IPS-NIHi7 (cell line): ENCODE results near the gene LDB3.

Experiments used
- DNase-seq: peaks from one replicate; pipeline ENCODE4 v3.0.0; 2012; ENCODE audit warnings: mixed read lengths; ENCODE audit errors: extremely low spot score

The LDB3 gene

DNA sequence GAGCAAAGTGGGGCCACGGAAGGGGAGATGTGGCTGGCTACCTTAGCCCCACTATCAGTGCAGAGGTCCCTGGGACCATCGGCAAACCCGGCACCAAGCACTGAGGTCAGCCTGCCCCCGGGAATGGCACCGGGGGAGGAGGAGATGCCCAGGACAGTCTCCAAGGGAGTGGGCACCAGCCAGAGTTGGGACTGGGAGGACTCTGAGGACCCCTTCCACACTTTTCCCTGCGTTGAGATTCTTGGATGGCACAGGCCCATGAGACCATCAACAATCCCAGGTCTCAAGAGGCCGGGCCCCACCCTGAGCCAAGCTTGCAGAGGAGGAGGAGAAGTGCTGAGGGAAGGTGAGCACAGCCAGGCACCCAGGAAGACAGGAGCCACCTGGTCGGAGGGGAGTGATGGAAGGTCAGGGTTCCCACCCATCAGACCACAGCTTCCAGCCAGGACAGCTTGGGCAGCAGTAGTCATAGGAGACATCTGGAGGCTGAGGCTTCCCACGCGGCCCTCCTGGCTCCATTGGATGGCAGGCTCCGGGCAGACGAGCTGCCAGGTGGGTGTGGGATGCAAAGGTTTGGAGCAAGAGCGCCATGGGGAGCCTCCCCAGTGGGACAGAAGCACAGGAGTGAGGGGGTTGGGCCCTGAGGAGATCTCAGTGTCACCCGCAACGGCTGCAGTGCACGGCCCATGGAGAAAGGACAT, 16.5 kb upstream of the LDB3 start:
- no peak for DNase-seq

- DNase-seq: no peak
Observed at GRCh38 chr10:86652361-86653202, 15.7 kb upstream of the LDB3 start.

DNA sequence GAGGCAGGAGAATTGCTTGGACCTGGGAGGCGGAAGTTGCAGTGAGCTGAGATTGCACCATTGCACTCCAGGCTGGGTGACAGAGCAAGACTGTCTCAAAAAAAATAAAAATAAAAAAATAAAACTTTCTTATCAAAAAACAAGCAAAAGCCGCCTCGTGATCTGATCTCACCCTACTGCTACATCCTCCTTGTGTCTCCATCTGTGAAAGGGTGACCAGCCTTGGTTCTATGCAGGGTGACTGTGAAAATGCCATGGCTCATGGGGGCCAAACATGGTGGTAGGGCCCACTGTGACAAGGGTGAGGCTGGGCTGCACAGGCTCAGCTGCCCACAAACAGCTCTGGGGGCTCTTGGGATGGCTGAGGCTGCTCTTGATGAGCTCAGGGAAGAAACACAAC, 14.9 kb upstream of the LDB3 start:
- DNase-seq: no peak

DNA sequence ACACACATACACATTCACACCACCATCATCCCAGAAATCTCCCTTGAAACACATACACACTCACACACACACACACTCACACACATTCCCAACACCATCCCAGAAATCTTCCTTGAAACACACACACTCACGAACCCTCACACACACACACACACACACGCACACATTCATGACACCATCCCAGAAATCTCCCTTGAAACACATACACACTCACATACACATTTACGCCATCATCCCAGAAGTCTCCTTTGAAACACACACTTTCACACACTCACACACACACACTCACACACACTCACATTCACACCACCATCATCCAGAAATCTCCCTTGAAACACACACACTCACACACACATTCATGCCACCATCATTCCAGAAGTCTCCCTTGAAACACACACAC, 14.3 kb upstream of the LDB3 start:
- DNase-seq: no peak

- DNase-seq: no peak
Observed at GRCh38 chr10:86654411-86655172, 13.7 kb upstream of the LDB3 start, which contains the start of gene OPN4. Gene OPN4 (plus strand): TSS chr10:86654547. CDS start chr10:86654784, 237 bp downstream.

- DNase-seq: no peak
Observed at GRCh38 chr10:86655173-86655540, 13.2 kb upstream of the LDB3 start.

DNA sequence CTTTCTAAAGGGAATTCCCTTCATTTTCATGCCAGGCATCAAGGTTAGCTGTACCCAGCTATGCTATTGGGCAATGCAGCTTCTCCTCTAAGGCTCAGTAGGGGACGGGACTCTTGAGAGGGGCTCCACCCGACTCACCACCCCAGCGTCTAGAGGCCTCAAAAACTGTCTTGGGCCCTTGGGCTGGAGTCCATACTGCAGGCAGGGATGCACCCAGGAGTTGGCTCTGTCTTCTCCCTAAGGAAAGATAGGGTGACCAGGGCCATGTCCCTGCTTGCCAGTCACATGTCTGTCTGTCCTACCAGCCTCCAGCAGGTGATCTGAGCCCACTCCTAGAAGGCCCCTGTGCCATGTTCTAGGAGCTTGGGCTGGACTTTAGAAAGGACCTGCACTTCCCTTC, 12.7 kb upstream of the LDB3 start:
- DNase-seq: no peak

DNA sequence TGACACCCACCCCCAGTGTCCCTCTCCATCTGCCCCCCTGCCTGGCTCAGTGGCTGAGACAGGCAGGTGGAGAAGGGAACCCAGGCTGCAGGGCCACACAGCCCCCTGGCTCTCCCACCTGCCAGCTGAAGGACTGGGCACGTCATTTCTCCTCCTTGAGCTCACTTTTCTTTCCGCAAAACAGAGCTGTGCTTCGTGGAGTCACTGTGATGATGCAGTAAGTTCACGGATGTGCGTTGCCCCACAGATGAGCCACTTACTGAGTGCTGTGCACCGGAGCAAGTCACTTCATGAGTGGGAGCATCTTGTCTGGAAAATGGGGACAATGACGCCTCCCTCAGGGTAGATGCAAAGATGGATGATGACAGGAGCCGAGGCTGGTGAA, 11.3 kb upstream of the LDB3 start:
- no peak for DNase-seq

DNA sequence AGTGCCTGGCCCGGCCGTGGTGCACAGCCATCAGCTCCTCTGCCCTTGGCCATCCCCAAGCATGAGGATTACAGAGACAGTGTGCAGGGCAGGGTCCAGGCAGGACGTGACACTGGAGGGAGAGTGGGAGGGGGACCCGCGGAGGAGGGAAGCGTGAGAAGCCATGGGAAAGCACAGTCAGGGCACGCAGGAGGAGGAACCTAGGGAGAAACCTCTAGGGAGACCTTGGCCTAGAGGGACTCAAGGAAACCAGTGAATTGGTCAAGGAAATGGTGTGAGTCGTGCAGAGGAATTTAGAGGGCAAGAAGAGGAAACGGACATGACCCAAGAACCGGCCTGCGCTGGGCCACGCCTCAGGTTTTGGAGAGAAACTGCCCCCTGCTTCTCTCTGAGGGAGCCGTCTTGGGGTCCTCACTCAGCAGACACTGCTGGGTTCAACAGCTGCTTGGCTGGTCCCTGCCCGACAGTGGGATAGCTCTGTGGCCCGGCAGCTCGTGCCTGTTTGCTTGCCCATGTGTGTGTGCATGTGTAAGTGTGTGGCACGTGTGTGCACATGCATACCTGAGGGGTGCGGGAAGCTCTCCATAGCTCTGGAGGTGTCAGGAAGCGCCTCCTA, 10.8 kb upstream of the LDB3 start:
- DNase-seq: no peak

DNA sequence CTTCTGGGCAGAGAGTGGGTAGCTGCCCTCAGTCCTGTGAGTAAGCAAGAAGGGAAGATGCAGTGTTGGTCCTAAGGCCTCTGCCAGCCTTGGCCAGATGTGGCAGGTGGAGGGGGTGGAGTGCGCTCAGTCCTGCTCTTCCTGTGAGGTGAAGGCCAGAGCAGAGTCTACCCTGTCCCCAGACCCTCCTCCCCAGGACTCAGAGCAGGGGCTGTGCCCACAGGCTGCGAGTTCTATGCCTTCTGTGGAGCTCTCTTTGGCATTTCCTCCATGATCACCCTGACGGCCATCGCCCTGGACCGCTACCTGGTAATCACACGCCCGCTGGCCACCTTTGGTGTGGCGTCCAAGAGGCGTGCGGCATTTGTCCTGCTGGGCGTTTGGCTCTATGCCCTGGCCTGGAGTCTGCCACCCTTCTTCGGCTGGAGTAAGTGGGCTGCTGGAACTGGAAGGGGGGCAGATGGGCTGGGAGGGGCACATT, 10.0 kb upstream of the LDB3 start:
- DNase-seq: no peak

DNA sequence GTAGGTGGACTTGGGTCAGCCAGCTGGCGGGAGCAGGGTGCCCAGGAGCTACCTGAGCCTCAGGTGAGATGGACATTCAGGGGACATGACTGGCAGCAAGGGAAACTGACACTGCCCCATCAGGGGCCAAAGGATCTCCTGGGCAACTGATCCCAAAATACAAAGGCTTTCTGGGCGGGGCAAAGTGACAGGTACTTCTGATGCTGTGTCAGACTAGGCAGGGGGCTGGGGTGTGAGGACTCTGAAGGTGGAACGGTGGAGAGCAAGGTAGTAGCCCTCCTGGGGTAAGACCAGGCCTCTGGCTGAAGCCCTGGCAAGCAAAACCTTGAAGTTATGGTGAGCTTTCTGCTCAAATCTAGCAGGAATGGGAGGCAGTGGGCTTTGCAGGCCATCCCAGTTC, 9.6 kb upstream of the LDB3 start:
- no peak for DNase-seq

DNA sequence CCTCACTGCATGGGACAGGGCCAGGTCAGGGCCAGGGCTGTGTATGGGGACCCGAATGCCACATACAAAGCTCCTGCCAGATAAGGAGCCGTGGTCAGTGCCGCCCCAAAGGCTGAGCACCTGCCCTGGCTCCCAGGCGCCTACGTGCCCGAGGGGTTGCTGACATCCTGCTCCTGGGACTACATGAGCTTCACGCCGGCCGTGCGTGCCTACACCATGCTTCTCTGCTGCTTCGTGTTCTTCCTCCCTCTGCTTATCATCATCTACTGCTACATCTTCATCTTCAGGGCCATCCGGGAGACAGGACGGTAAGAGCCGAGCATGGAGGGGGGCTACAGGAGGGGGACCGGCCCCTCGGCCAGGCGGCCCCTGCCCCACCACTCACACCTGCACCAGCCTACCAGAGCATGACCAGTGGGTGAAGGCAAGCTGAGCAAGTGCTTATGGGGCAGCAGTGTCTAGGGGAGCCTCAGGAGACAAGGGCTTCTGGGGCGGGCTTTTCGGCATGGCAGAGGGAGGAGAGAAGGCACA, 9.1 kb upstream of the LDB3 start:
- no peak for DNase-seq

DNA sequence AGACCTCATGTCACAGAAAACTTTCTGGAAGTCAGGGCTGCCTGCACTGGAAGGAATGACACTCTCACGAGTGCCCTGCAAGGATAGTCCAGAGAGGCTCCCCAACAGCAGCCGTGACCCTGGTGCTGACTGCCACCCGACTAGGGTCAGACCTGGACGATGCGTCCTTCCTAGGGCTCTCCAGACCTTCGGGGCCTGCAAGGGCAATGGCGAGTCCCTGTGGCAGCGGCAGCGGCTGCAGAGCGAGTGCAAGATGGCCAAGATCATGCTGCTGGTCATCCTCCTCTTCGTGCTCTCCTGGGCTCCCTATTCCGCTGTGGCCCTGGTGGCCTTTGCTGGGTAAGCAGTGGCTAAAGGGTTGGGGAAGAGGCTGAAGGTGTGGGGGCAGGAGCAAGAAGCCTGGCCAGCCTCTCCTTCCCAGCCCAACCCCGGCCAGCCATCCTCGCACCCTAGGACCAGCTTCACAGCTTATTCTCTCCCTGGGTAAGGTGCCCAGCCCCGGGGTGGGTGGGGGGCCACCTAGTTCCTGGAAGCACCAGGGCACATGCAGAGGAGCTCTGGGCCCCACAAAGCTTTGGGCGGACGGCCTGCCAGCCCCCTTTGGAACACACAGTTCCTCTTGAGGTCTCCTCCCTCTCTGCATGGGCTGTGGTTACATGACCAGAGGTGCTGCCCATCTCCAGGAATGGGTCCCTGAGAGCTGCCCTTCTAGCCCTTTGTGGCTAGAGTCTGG, 8.4 kb upstream of the LDB3 start:
- DNase-seq: no peak

DNA sequence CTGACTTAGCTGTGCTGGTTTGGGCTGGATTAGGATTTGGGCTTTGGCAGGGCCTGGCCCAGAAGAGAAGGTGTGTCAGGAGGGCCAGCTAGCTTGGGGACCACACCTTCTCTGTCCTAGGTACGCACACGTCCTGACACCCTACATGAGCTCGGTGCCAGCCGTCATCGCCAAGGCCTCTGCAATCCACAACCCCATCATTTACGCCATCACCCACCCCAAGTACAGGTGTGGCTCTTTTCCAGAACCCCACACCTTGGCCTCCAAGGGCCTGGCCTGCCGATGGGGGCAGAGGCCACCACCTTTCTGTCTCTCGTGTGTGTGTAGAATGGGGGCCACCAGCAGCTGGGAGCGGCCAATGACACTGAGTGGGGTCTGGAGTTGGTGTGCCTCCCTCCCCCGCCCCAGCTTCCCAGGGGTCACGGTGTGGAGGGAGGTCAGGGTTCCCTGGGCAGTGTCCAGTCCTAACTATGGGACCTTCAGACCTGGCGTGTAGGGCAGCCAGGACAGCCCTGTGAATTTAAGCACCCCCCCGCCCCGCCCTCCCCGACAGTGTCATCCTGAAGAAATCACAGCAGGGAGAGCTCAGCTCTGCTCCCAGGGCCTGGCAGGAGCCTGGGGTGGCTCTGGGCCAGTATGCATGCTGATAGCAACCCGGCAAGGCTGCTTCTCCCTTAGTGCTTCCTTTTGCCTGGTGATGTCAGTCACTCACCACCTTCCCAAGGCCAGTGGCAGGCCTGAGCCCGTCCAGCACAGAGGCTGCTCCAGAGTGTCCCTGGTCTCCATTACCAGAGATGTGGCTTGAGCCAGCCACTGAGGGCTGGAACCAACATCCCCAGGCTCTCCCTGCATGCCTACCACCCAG, 6.9 kb upstream of the LDB3 start:
- no peak for DNase-seq

DNA sequence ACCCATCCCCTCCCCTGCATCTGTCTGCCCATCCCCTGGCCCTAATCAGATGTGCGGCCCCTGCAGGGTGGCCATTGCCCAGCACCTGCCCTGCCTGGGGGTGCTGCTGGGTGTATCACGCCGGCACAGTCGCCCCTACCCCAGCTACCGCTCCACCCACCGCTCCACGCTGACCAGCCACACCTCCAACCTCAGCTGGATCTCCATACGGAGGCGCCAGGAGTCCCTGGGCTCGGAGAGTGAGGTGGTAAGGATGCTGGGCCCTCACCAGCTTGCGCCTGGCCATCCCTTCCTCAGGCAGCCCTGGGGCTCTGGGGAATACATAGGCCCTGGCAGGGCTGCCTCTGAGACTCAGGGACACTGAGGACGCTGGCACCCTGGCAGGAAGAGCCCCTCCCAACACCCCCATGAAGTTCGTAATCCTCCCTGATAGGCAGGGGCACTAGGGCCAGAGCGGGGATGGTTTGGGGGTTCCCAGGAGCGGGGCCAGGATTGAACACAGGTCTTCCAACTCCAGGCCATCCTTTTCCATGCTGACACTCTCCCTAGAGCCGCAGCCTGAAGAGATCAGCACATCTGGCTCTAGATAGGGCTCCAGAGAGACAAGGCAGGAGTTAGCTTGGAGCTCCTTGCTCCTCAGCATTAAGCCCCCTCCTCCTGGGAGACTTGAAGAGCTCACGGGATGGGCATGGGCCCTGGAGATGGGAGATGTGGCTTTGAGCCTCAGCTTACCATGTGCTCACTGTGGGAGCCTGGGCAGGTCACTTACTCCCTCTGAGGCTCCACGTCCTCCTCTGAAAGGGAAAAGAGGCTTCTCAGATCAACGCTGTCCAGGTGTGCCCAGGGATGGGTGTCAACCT, 5.9 kb upstream of the LDB3 start:
- DNase-seq: no peak

DNA sequence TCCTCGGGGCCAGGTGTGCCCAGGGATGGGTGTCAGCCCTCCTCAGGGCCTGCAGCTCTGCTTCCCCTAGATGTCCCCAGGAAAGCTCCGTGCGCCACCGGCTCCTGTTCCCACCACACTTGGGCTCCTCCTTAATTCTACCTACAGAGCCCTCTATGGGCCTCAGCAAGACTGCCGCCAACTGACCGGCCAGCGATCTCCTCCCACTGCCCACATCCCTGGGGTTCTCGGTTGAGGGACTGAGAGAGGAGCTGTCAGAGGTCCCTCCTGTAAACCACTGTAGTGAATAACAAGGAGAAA, 5.3 kb upstream of the LDB3 start:
- DNase-seq: no peak

DNA sequence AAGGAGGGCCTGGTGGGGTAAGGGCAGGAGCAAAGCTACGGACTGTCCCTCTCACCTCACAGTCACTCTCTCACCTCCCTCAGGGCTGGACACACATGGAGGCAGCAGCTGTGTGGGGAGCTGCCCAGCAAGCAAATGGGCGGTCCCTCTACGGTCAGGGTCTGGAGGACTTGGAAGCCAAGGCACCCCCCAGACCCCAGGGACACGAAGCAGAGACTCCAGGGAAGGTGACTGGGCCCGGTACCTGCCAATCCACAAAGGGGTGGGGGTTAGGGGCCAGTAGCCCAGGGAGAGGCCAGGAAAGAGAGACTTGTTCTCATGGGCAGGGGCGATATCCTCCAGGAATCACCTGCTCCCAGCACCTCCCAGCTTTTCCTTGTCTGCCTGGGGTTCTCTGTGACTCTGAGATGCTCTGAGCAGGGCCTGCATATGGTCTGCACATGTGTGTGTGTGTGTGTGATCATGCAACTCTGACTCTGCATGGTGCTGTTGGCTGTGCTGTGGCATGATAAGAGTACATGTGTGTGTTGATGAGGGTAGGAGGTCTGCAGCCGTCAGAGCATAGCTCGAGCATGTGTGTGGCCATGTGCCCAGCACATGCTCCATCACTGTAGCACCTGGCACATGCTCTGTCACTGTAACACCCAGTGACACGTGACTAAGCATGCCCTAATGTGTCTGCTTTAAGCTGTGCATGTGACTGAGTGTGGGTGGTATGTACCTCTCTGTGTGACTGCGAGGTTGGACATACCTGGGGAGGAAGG, 4.6 kb upstream of the LDB3 start:
- DNase-seq: no peak

DNA sequence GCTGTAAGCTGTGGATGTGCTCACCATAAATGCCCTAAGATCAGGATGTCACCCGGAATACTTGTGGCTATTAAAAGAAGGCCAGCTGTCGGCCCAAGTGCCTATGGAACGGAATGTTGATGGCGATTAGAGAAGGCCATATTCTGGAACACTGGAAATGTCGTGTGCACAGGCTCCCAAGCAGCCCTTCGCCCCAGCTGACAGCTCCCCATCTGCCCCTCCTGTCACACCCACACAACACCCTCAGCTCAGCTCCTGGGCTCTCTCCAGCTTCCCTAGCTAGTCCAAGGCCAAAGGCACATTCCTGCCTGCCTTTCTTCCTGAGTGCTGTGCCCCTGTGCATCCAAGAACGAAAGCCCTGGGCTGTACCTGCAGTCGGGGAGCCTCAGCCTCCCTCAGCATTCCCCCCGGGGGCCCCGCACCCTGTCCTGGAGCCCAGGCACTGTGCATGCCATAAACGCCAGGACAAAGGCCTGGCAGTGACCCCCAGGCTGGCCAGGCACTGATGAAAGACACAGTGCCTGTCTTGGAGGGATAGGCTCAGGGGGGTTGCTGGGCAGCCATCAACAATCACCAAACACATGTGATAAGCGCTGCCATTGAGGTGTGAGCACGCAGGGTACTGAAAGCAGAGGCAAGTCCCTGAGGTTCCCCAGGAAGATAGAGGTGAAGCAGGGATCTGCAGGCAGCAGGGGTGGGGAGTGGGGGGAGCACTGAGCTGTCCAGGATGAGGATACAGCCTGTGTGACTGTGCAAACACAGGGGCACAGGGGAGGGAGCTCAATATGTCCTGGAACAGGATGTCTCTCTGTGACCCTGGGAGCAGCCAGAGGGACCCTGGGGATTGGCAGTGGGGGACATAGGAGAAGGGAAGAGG, 3.7 kb upstream of the LDB3 start:
- DNase-seq: no peak
